NCI-H69 (cell line): ENCODE data around the gene LSM2.
A peak's percentile ranks its signal among the peaks of the same experiment; 100 is the strongest.
"Not testable (repeated sequence)": the region's sequence is repeated elsewhere in the genome, so short reads cannot be mapped to it uniquely, and the experiment has no call there.

ENCODE experiments used
- DNase-seq: peaks from one replicate; lab custom pipeline; 2025; lab: John Stamatoyannopoulos, UW

LSM2 gene

DNA sequence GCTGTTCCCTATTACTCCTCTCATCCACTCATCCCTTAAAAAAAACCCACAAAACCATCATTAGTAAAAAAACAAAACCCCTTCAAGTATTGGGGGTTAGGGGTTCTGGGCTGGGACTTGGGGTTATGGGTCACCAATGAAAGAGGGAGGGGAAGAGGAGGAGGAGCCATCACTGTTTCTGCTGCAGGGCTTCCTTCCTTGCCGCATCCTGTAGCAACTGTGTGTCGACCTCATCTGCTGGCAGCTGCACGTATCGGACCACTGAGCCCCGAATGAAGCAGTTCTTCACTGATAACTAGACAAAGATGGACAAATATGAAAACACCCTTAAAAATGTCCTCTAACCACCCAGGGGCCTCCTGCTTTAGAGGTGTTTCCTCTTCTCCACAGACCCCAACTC lies 9.2 kb downstream of the LSM2 start:
- no peak for DNase-seq

DNA sequence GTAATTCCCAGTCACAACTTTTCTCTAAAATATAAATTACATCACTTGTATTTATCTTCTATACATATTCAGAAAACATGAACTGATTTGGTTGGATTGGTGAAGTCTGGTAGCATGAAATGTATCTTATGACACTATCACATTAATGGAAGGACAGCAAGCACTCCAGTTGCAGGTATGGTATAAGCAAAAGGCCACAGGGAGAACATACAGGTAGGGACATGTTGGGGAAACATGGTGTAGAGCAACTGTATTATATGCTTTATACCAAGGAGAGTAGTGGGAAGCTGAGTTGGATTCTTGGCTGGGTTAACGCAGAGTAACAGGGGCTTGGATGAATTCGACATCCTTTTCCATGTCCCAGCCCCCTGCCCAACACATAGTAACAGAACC lies 9.8 kb downstream of the LSM2 start:
- DNase-seq = no peak

DNA sequence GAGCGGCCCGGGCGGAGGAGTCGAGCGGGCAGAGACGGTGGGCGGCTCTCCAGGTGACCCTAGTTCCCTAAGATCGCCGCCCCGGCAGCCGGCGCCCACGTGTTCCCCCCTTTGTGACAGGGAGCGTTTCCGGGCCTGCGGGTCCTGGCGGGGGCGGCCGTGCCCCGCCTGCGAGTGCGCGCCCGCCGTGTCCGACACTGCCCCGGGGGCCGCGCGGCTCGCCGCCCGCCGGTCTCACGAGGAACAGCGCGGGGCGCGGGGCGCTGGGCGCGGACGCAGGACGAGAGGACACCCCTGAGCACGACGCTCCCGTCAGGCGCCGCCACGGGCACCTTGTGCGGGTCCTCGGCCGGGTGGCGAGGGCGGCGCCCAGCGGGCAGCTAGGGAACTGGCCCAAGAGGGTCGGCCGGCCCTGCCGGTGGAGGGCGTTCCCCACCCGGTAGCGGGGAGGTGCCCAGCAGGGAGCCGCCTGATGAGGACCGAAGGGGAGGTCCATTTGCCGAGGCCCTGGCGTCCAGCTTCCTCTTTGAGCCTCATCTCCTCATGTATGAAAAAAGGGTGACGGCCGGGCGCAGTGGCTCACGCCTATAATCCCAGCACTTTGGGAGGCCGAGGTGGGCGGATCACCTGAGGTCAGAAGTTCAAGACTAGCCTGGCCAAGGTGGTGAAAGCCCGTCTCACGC lies 11.0 kb downstream of the LSM2 start, which contains the start of gene VARS1:
Gene VARS1, minus strand, starts transcription at position 137 of the 683 bp plus-strand sequence. CDS start 535 bp downstream, outside the sequence.
- DNase-seq = peak; percentile 96

DNA sequence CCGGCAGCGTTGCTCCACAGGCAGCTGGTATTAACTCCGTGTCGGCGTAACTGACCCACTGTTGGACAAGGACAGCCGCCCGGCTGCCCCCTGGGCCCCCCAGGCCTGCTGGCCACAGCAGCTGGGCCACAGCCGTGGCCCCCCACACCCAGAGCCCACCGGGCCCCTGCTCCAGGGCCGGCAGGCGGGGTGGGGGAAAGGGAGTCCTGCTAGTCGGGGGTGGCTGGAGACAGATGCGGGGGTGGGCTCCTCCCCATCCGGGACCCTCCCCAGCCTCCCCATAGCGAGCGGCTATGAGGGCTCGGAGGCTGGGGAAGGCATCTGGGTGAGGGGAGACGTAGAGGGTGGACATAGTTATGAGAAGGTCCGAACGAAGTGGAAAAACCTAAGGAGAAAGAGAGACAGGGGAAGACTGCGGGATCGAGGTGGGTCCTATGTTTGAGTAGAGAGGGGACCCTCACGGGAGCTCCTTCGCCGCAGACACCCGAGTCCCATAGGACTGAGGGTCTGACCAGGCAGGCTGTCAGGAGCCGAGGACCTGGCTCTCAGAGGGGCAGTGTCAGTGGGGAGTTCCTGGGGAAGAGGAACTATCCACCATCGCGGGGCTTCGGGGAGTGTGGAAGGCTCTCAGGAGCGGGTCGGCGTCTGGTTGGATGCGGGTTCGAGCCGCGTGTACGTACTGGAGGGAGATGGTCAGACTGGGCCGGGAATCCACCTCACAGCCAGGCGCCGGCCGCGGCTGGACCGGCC lies 11.7 kb downstream of the LSM2 start:
- DNase-seq = peak; percentile 66

DNA sequence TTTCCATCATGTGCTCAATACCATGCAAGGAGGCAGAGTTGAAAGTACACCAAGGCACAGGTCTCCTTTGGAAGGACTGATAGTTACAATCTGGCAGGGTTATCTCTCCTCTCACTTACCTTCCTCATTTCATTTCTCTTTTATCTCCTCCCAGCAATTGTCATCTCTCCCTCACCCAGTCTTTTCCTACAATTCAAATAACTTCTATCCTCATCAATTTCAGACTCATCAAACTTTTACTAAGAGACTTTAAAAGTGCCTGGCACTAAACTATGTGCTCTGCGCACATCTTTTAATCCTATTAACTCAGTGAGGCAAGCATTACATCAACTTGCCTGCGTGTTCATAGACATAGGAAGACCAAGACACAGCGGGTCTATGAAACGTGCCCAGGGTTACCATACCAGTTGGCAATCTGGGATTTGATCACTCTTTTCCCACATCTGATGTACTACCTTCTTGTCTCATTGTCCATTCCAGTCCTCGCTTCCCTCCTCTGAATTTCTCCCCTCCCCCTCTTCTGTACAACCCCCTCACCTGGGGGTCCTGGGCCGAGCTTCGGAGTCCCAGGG lies 12.4 kb downstream of the LSM2 start:
- DNase-seq = peak; percentile 64

DNA sequence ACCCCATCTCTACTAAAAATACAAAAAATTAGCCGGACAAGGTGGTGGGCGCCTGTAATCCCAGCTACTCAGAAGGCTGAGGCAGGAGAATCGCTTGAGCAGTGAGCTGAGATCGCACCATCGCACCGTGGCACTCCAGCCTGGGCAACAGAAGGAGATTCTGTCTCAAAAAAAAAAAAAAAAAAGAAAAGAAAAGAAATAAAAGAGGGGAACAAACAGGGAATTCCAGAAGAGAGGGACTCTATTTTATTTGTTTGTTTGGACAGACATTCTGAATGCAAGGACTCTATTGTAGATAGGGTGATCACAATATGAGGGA lies 12.9 kb downstream of the LSM2 start:
- not testable (repeated sequence) for DNase-seq

DNA sequence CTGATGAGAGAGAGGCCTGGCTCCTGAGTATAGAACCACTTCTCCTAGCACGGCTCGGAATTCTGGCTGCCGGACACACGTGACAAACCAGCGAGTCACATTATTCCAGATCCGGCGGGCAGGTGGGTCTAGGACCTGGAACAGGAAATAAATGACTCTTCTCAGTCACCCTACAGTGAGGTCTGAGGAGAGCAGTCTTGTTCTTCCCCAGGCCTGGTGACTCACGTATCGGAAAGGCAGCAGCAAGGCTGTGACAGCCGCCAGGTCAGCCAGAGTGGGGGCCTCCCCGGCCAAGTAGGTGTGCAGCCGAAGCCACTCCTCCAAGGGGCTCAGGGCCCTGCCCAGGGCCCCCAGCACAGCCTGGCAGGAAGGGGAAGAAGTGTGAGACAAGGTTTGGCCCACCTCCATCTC lies 14.0 kb downstream of the LSM2 start:
- no peak for DNase-seq

DNA sequence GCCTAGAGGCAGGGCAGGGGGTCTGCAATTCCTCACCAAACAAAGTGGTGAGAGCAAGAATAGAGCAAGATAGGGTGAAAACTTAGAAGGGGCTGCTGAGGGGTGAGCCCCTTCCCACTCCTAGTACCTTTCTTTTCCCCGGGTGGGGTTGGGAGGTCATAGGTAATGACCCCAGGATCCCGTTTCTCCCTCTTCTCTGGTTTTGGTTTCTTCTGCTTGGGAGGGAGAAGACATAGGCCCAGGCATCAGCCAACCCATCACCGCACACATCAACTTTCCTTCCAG lies 14.7 kb downstream of the LSM2 start:
- DNase-seq = no peak

DNA sequence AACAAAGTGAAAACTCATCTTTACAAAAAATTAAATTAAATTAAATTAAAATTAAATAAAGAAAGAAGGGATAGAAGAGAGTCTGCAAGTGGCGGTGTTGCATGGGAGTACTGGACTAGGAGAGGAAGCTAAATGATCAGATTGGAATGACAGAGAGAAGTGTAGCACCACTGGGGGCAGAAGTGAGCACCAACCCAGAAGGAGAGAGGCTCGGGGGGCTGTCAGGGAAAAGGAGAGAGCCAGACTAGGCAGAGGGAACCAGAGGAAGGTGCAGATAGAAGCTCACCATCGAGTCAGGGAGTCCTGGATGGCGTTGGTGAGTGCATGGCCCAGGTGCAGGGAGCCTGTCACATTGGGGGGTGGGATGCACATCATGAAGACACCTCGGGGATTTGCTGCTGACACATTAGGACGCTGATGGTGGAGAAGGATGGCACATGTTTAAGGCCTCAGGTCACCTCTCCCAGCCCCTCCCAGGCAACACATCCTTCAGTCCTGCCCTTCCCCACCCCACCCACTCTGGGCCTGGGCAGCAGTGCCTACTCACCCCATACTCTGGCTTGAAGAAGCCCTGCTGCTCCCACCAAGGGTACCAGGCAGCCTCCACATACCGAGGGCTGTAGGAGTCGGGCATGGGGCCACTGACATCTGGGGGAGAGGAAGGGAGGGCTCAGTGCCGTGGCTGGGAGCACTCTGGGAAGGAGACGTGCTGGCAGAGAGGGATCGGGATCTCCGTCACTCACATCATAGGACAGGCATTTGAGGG lies 15.3 kb downstream of the LSM2 start:
- DNase-seq = peak; percentile 64

DNA sequence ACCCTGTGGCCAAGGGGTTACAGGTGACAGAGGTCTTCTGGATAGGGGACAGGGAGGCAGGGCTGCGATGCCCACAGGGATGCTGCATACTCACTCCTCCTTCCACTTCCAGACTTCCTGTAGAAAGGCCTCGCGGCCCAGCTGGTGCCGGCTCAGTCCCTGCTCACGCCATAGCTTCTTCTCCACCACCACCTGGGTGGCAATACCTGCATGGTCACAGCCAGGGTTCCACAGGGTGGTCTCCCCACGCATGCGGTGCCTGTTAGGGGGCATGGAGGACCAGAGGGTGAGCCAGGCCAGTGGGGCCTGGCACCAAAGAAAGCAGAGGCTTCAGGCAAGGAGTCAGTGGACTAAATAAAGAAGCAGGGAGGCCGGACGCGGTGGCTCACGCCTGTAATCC lies 21.3 kb downstream of the LSM2 start:
- DNase-seq = no peak

DNA sequence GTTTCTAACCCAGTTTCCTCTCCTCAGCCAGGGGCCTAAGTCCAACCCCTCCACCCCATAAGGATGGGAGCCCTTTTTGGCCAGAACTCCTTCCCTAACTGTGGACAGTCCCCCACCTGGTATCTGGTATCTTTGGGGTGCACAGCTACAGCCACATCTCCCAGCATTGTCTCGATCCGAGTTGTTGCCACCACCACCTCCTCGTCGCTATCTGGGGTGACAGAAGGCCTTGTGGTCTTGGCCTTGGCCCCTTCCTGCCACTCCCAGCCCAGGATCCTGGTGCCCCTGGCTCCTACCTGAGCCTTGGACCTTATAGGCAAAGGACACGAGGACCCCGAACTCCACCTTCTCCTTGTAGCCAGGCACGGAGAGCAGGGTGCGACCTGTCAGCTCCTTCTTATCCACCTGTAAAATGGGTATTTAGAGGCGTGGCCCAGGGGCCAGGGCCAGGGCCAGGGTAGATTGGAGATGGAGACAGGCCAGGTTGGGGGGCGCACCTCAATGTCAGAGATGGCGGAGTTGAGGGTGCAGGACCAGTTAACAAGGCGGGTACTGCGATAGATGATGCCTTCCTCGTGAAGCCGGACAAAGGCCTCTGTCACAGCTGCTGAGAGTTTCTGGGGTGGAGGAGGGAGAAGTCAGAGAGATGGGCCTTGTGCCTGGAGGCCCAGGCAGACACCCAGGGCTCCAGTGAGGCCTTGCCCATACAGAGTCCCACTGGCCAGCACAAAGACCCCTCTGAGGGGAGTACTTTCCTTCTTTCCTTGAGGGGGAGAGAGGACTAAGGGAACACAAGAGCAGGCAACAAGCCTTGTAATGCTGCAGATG lies 22.5 kb downstream of the LSM2 start:
- DNase-seq = no peak

DNA sequence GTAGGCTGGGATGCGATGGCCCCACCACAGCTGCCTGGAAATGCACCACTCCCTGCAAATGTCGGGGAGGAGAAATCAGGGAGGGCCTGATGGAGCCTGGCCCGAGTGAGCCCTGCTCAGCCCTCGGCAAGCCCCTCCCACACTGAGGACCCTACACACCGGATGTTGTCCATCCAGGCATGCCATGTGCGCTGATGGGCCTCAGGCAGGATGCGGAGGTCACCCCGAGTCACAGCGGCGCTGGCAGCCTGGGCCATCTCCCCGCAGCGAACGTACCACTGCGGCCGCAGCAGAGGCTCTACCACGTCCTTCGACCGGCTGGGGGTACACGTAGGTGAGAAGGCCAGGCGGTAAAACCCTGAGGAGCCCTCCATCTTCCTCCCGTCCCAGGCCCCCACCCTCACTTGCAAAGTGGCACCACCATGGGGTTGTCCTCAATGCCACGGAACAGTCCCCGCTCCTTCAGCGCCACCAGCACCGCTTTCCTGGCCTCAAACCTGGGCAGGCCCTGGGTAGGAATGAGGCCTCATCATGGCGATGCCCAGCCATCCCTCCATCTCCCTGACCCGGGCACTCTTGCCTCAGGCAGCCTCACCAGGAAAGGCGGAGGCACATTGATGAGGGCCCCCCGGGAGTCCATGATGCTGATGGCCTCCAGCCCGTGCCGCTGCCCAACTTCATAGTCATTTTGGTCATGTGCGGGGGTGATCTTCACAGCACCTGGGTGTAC lies 24.5 kb downstream of the LSM2 start:
- no peak for DNase-seq

DNA sequence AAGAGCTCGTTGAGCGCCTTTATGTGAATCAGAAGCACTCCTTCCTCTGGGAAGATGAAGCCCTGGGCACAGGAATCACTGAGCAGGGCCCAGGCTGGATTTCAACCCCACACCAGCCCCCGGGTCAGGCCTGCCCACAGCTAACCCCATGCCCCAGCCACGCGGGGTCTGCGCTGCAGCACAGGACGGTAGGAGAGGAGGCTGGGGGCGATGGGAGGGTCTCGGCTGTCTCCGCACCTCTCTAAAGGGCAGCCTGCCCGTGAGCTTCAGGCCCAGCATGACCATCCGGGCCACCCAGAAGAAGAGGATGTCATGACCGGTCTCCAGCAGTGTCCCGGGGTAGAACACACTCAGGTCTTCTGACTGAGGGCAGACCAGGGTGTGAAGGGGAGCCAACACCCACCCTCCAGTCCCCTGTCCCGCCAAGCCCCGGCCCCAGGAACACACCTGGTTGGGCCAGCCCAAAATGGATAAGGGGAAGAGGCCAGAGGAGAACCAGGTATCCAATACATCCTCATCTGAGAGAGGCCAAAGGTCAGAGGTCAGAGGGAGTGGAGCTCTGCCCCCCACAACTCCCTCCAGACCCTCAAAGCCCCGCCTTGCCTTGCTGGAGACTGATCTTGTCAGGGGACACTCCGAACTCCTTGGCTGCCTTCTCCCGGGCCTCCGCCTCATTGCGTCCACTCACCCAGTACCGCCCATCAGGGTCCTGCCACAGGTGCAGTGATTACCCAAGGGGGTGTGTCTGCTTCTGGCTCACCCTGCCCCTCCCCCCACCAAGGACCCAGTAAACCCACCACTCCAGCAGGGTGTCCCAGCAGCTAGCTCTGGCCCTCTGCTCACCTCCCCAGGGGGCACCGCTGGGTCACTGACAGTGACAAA lies 25.3 kb downstream of the LSM2 start:
- DNase-seq = no peak

DNA sequence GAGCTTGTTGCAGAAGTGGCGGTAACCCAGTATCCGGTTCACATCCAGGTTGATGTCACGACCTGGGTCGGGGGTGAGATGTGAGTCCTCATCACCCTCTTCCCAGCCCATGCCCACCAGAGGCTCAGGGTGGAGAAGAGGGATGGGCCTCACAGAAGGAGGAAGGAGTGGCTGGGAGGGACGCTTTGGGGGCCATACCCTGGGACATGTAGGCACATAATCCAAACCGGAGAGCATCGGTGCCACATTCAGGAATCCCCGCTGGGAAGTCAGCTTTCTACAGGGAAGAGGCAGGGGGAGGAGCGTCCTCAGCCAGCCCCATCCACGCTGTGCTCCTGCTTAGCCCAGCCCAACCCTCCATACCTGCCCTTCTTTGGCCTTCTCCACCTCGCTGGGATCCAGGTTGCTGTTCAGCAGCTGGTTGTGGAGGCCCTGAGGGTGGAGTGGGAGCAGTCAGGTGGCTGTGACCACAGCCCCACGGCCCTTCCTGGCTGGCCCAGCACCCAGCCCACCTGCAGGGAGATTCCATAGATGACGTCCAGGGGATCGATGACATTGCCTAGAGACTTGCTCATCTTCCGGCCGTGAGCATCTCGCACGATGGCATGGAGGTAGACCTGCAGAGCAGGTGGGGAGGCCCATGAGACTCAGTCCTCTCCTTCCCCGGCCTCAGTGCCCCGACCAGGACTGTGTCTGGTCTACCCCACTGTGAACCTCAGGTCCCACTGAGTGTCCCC lies 26.1 kb downstream of the LSM2 start:
- DNase-seq = no peak

DNA sequence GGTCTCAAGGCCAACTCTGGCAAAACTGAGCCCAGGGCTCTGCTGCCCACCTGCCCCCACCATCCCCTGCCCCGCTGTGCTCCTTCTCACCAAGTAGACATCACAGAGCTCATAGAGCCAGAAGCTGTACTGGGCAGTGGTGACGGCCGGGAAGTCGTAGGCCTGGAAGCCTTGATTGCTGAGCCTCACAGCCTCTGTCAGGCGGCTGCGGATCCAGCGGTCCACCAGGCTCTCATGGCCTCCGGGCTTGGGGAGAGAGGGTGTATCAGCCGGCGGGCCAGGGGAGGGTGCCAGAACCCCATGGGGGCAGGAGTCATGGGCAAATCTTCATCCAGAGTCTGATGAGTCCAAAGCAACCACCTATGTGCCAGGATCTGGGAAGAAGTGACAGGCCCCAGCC lies 26.9 kb downstream of the LSM2 start:
- DNase-seq = no peak

DNA sequence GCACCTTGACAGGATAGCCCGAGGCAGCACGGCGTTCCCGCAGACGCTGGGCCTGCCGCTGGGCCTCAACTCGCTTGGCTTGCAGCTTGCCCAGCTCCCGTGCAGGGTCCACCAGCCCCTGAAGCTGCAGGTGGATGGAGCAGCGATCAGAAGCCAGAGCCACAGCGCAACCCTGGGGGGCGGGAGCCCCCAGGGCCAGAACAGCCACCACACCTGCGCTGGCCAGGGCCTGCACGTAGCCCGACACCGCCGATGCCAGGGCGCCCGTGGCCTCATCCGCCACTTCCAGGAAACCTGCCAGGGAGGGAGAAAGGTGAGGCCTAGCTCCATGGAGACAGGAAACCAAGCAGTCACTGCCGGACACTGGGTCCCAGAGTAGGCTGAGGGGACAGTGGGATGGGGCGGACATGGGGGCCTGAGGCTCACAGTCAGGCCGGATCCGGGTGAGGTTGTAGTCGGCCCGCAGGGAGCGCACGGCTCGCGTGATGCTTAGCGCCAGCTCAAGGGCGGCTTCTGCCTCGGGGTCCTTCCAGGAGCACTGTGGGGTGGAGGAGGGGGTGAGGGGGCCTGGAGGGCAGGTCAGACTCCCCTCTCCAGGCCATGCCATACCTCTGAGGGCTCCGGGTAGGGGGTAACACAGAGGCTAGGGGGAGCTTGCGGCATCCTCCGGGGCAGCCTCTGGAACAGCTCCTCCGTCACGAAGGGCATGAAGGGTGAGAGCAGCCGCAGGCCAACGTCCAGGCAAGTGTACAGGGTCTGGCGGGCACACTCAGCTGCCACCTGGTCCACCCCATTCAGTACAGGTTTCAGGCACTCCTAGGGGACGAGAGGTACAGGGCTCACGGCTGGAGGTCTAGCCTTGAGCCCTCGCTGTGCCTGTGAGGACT lies 27.5 kb downstream of the LSM2 start:
- no peak for DNase-seq

DNA sequence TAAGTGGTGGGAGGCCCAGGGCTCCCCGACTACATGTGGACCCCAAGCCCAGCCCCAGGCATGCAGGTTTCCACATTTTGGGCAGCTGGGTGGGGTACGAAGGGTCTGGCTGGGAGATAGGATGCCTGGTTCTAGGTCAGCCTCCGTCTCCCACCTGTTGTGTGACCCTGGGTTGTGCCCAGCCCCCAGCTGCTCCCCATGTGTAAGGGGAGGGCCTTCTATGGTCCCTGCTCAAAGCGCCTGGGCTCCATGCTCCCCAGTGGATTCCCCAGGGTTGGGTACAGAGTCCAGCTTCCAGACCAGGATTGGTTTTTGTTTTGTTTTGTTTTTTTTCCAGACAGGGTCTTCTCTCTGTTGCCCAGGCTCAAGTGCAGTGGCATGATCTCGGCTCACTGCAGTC lies 28.6 kb downstream of the LSM2 start:
- no peak for DNase-seq

DNA sequence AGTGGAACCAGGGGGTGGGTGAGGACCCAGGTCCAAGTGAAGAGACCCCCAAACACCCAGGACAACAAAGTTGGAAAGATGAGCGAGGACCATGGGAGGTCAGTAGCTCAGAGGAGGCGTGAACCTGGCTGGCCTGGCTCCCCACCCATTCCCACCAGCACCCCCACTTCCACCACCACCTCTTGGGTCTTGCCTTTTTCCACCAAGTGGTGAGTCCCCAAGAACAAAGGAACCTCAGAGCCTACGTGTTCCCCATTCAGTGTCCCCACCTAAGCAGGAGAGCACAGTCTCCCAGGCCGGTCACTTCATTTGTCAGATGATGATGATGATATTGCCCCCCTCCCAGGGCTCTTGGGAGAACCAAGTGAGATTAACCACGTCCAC lies 29.1 kb downstream of the LSM2 start:
- no peak for DNase-seq
